ENCODE data around the gene TRIM3. TPM values are rescaled to one million over a fixed set of nuclear protein-coding genes. Genes with fewer than 3 reads are reported as not detected.

TRIM3 gene
- total and polyA plus RNA-seq, 12 donors = 6.3 to 14.6 (median 9.4) TPM

GRCh38 chr11:6418557-6419008 is 55.2 kb downstream of the TRIM3 start:
- Histone ChIP-seq H3K36me3 (no peaks in the 10 kb centered on the region), H3K27me3 (peaks cover 0 to 17% (median 0%) of the 10 kb centered on the region in 7 donors), H3K27ac (peak overlapping the region; percentile 79 to 99 (median 96)), H3K4me3 (peak overlapping the region; percentile 84 to 100 (median 98)), H3K4me1 (peaks cover 4 to 42% (median 18%) of the 10 kb centered on the region in 9 donors), H3K9me3 (no peaks in the 10 kb centered on the region)
- TF ChIP-seq, protein P1, sequence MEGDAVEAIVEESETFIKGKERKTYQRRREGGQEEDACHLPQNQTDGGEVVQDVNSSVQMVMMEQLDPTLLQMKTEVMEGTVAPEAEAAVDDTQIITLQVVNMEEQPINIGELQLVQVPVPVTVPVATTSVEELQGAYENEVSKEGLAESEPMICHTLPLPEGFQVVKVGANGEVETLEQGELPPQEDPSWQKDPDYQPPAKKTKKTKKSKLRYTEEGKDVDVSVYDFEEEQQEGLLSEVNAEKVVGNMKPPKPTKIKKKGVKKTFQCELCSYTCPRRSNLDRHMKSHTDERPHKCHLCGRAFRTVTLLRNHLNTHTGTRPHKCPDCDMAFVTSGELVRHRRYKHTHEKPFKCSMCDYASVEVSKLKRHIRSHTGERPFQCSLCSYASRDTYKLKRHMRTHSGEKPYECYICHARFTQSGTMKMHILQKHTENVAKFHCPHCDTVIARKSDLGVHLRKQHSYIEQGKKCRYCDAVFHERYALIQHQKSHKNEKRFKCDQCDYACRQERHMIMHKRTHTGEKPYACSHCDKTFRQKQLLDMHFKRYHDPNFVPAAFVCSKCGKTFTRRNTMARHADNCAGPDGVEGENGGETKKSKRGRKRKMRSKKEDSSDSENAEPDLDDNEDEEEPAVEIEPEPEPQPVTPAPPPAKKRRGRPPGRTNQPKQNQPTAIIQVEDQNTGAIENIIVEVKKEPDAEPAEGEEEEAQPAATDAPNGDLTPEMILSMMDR (IDR thresholded peaks at IDR 0.05) = no peak
- intact Hi-C loops (cut with DNase I) = loop anchor here in 1 of 10 donors (5.0 kb wide), 1 partner anchor 36 kb away; no protein-coding TSS in a partner anchor
- ATAC-seq (peak in 6 of 8 donors; percentile 17 to 73 (median 39)), DNase-seq (peak; percentile 21 to 43)
- 0 to 1% methylated on average over 38 of the region's 38 CpGs for WGBS, 2 donors

- DNase-seq (no peak), ATAC-seq (peak in 7 of 8 donors; percentile 47 to 73 (median 57))
- Histone ChIP-seq H3K27me3 (peaks cover 0 to 12% (median 0%) of the 10 kb centered on the region in 7 donors), H3K4me1 (peaks cover 4 to 42% (median 18%) of the 10 kb centered on the region in 9 donors), H3K4me3 (peak overlapping the region; percentile 84 to 100 (median 98)), H3K36me3 (no peaks in the 10 kb centered on the region), H3K27ac (peak overlapping the region; percentile 79 to 99 (median 96)), H3K9me3 (no peaks in the 10 kb centered on the region)
- TF ChIP-seq, protein P1 (IDR thresholded peaks at IDR 0.05) = no peak
- 11 to 14% methylated on average over 7 of the region's 7 CpGs for WGBS, 2 donors
- intact Hi-C loops (cut with DNase I) = loop anchor here in 1 of 10 donors (5.0 kb wide), 1 partner anchor 36 kb away; no protein-coding TSS in a partner anchor
Observed at GRCh38 chr11:6417907-6418556, 55.7 kb downstream of the TRIM3 start.

- 63 to 72% methylated on average over 6 of the region's 6 CpGs for WGBS, 2 donors
- intact Hi-C loops (cut with DNase I) = loop anchor here in 1 of 10 donors (5.0 kb wide), 1 partner anchor 33 kb away; no protein-coding TSS in a partner anchor
Observed at GRCh38 chr11:6415797-6416196, 57.9 kb downstream of the TRIM3 start.

GRCh38 chr11:6414874-6415328 is 58.8 kb downstream of the TRIM3 start:
- Histone ChIP-seq H3K27ac (no peak overlapping the region), H3K4me1 (peaks cover 4 to 40% (median 15%) of the 10 kb centered on the region in 9 donors), H3K9me3 (no peaks in the 10 kb centered on the region), H3K4me3 (no peak overlapping the region), H3K36me3 (peaks cover 0 to 14% (median 6%) of the 10 kb centered on the region in 9 donors), H3K27me3 (peaks cover 0 to 8% (median 0%) of the 10 kb centered on the region in 7 donors)
- ATAC-seq (no peak), DNase-seq (no peak)
- TF ChIP-seq, protein P1 (IDR thresholded peaks at IDR 0.05) = no peak
- WGBS, 2 donors = 70 to 80% methylated on average over 3 of the region's 3 CpGs
- intact Hi-C loops (cut with DNase I) = loop anchor here in 1 of 10 donors (5.0 kb wide), 1 partner anchor 33 kb away; no protein-coding TSS in a partner anchor

More at GRCh38 chr11:6415797-6416196, 57.9 kb downstream of the TRIM3 start:
- Histone ChIP-seq H3K4me3 (no peak overlapping the region), H3K9me3 (no peaks in the 10 kb centered on the region), H3K4me1 (peaks cover 4 to 42% (median 18%) of the 10 kb centered on the region in 9 donors), H3K27ac (no peak overlapping the region), H3K36me3 (peaks cover 0 to 5% (median 0%) of the 10 kb centered on the region in 9 donors), H3K27me3 (peaks cover 0 to 12% (median 0%) of the 10 kb centered on the region in 7 donors)
- TF ChIP-seq, protein P1 (IDR thresholded peaks at IDR 0.05) = no peak
- ATAC-seq (no peak), DNase-seq (no peak)
